Neuronal stem cell (in vitro differentiated cells): ENCODE results near the gene SCRT2.

Experiments
- DNase-seq: peaks from one replicate; pipeline ENCODE4 v3.0.0-alpha.2; 2013; ENCODE audit warnings: low spot score
- H2AFZ ChIP-seq: one replicate; pipeline ENCODE4 v1.6.1; 2013; ENCODE audit warnings: mild to moderate bottlenecking, low read length, inconsistent platforms
- H2AK5ac ChIP-seq: 2 replicates; pipeline ENCODE4 v1.6.1; 2013; ENCODE audit warnings: low read depth, mild to moderate bottlenecking, inconsistent platforms, low read length, moderate library complexity, mixed read lengths
- H2BK120ac ChIP-seq: 2 replicates; pipeline ENCODE4 v1.6.1; 2013; ENCODE audit warnings: low read depth, mild to moderate bottlenecking, inconsistent platforms, low read length, moderate library complexity, mixed read lengths
- H2BK12ac ChIP-seq: one replicate; pipeline ENCODE4 v1.6.1; 2013; ENCODE audit warnings: low read length, inconsistent platforms
- H2BK15ac ChIP-seq: 2 replicates; pipeline ENCODE4 v1.6.1; 2013; ENCODE audit warnings: mild to moderate bottlenecking, low read length, inconsistent platforms, mixed read lengths
- H2BK5ac ChIP-seq: one replicate; pipeline ENCODE4 v1.6.1; 2013; ENCODE audit warnings: inconsistent platforms, mild to moderate bottlenecking, low read length, moderate library complexity
- H3K14ac ChIP-seq: one replicate; pipeline ENCODE4 v1.6.1; 2013; ENCODE audit warnings: low read length, inconsistent platforms
- H3K18ac ChIP-seq: 2 replicates; pipeline ENCODE4 v1.6.1; 2013; ENCODE audit warnings: low read length, inconsistent platforms
- H3K23ac ChIP-seq: 2 replicates; pipeline ENCODE4 v1.6.1; 2013; ENCODE audit warnings: low read depth, mild to moderate bottlenecking, mixed read lengths, low read length, inconsistent platforms; ENCODE audit not compliant: poor library complexity
- H3K27ac ChIP-seq: replicated peaks from 3 replicates; pipeline ENCODE4 v1.5.1; 2013; ENCODE audit warnings: low read length, inconsistent platforms
- H3K27me3 ChIP-seq, 3 experiments: 2 replicates each; pipeline ENCODE4 v1.6.1; 2013; ENCODE audit warnings: low read length in 3 of 3, mild to moderate bottlenecking in 2 of 3, inconsistent platforms in 1 of 3, low read depth in 1 of 3, mixed read lengths in 1 of 3, moderate library complexity in 1 of 3; ENCODE audit not compliant: control insufficient read depth in 3 of 3, insufficient read depth in 3 of 3
- H3K36me3 ChIP-seq, 2 donors: replicated peaks in 1 of 2; 2 replicates each; pipeline ENCODE4 v1.6.1; 2013; ENCODE audit warnings: low read length in 2 of 2; ENCODE audit not compliant: control insufficient read depth in 2 of 2, insufficient read depth in 2 of 2
- H3K4ac ChIP-seq: 2 replicates; pipeline ENCODE4 v1.6.1; 2013; ENCODE audit warnings: inconsistent platforms, mild to moderate bottlenecking, low read length, moderate library complexity
- H3K4me1 ChIP-seq, 2 donors: 1 replicate in 1 of 2; 2 replicates in 1 of 2; pipeline ENCODE4 v1.6.1; 2013; ENCODE audit warnings: low read length in 2 of 2, low read depth in 1 of 2; ENCODE audit not compliant: control insufficient read depth in 2 of 2, insufficient read depth in 1 of 2
- H3K4me2 ChIP-seq: one replicate; pipeline ENCODE4 v1.6.1; 2013; ENCODE audit warnings: mild to moderate bottlenecking, low read length, inconsistent platforms; ENCODE audit not compliant: insufficient read depth, poor library complexity, severe bottlenecking
- H3K4me3 ChIP-seq, 2 donors: 2 replicates each; pipeline ENCODE4 v1.5.1; 2013; ENCODE audit warnings: low read length in 2 of 2, mild to moderate bottlenecking in 2 of 2, inconsistent platforms in 1 of 2, moderate library complexity in 1 of 2
- H3K79me1 ChIP-seq: one replicate; pipeline ENCODE4 v1.6.1; 2013; ENCODE audit warnings: low read depth, mild to moderate bottlenecking, inconsistent platforms, low read length, moderate library complexity
- H3K9ac ChIP-seq: one replicate; pipeline ENCODE4 v1.6.1; 2013; ENCODE audit warnings: mild to moderate bottlenecking, low read depth, low read length, inconsistent platforms; ENCODE audit not compliant: poor library complexity
- H3K9me3 ChIP-seq, 2 donors: replicated peaks in 1 of 2; 2 replicates each; pipeline versions ENCODE3 to v1.6.1; 2013; ENCODE audit warnings: low read length in 2 of 2, mild to moderate bottlenecking in 2 of 2, inconsistent platforms in 1 of 2, low read depth in 1 of 2, mixed read lengths in 1 of 2, moderate library complexity in 1 of 2; ENCODE audit not compliant: control insufficient read depth in 2 of 2, insufficient read depth in 1 of 2
- H4K8ac ChIP-seq: one replicate; pipeline ENCODE4 v1.6.1; 2013; ENCODE audit warnings: low read depth, mild to moderate bottlenecking, inconsistent platforms, low read length, moderate library complexity
- H4K91ac ChIP-seq: one replicate; pipeline ENCODE4 v1.6.1; 2013; ENCODE audit warnings: low read length, low read depth, mild to moderate bottlenecking, inconsistent platforms; ENCODE audit not compliant: poor library complexity
- WGBS, 2 donors: extraction: QIAGEN DNeasy Blood & Tissue Kit; methylation state at CpG; one replicate each; pipeline ENCODE4 v1.1.7; 2013; ENCODE audit warnings: missing lambda C conversion rate in 2 of 2, mixed read lengths in 1 of 2; ENCODE audit not compliant: insufficient read length in 2 of 2, insufficient replicate concordance in 1 of 2; ENCODE audit errors: extremely low coverage in 2 of 2; 5-methylcytosine and 5-hydroxymethylcytosine counted together

Gene SCRT2

DNA sequence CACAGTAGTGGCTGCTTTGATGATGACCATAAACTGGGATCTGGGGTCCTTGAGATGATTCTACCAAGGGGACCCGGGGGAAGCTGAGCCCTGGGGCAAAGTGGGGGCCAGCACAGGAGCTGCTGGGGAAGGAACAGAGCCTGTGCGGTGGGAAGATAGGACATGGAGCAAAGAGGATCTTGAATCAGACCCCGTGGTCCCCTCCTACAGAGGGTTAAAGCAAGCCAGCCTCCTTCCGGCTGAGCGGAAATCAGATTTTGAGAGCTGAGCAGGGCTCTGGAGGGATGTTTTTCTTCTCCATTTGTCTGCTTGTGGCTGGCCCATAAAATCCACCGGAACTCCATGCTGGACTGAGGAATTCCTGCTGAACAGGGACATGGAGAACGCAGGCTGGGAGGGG is 55.4 kb downstream of the SCRT2 start:
- Histone ChIP-seq H3K23ac (no peak overlapping the region), H3K27me3 (peaks cover 0 to 31% (median 0%) of the 10 kb centered on the region in 3 experiments), H3K4me2 (no peak overlapping the region), H2AFZ (no peak overlapping the region), H3K18ac (no peak overlapping the region), H3K4me3 (no peak overlapping the region), H2AK5ac (no peak overlapping the region), H3K9ac (no peak overlapping the region), H2BK120ac (no peak overlapping the region), H4K8ac (no peak overlapping the region), H3K79me1 (no peaks in the 10 kb centered on the region), H2BK5ac (no peak overlapping the region), H2BK12ac (no peak overlapping the region), H3K4me1 (peaks cover 0 to 6% of the 10 kb centered on the region in 2 donors), H3K4ac (no peak overlapping the region), H2BK15ac (no peak overlapping the region), H3K14ac (no peak overlapping the region), H3K36me3 (no peaks in the 10 kb centered on the region), H3K9me3 (peaks cover 3 to 7% of the 10 kb centered on the region in 2 donors), H4K91ac (no peak overlapping the region), H3K27ac (no peak overlapping the region)
- DNase-seq, result no peak
- no CpG with 5 or more reads among the region's 7 CpGs for WGBS, 2 donors

DNA sequence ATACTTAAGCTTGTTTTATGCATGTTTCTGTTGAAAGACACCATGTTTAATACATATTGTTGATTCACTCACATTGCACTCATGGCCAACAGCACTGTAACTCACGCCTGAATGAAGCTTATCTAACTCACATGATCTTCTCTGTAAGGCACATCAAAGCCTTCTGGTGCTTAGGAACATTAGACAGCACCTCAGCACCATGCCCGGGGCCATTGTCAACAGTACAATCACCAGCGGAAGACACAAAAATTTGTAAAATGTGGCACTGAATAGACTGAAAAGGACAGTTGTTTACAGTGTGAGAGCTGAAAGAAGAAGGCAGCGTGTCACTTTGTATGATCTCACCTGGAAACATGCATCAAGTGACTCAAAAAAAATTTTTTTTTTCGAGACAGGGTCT is 56.6 kb downstream of the SCRT2 start:
- H3K9me3 ChIP-seq, result peaks cover 3 to 7% of the 10 kb centered on the region in 2 donors
- H3K18ac ChIP-seq, result no peak overlapping the region
- no peak overlapping the region for H3K23ac ChIP-seq
- H2BK15ac ChIP-seq, result no peak overlapping the region
- no peak overlapping the region for H3K4me3 ChIP-seq
- WGBS, 2 donors, result no CpG with 5 or more reads among the region's 5 CpGs
- H3K9ac ChIP-seq, result no peak overlapping the region
- H3K36me3 ChIP-seq, result no peaks in the 10 kb centered on the region
- no peak overlapping the region for H3K27ac ChIP-seq
- no peak overlapping the region for H2AK5ac ChIP-seq
- no peak overlapping the region for H2BK120ac ChIP-seq
- no peak overlapping the region for H4K91ac ChIP-seq
- H3K4me1 ChIP-seq, result peaks cover 0 to 6% of the 10 kb centered on the region in 2 donors
- no peak for DNase-seq
- H3K79me1 ChIP-seq, result no peaks in the 10 kb centered on the region
- no peak overlapping the region for H3K4me2 ChIP-seq
- no peak overlapping the region for H4K8ac ChIP-seq
- peaks cover 0 to 36% (median under 1%) of the 10 kb centered on the region in 3 experiments for H3K27me3 ChIP-seq
- H2BK12ac ChIP-seq, result no peak overlapping the region
- no peak overlapping the region for H2BK5ac ChIP-seq
- no peak overlapping the region for H2AFZ ChIP-seq
- no peak overlapping the region for H3K14ac ChIP-seq
- H3K4ac ChIP-seq, result no peak overlapping the region

DNA sequence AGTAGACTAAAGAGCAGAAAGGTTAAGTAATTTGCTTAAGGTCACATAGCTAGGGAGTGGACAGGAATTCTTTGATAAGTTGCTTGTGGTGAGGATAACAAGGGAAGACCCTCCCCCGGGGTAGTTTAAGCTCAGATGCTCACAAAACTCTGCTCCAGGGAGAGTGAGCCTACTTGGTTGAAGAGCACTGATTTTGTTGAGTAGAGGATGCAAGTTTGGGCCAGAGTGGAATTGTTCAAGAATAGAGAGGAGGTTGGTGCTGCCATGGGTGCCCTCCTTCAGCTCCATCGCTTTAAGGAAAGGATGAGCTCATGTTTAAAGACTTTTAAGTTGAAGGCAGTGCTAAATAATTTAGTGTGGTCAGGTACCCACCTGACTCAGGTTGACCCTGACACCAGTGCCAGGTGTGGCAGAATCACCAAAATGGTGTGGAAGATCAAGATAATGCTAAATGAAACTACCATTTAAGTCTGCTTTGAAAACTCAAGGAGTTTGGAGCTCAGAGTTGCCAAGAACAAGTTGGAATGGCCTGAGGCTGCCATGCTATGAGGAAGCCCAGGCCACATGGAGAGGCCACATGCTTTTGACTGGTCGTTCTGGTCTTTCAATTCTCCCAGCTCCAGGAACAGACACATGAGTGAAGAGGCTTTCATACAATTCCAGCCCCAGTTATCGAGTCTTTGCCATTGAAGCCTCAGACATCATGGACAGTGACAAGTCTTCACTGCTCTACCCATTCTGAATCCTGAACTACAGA is 57.5 kb downstream of the SCRT2 start:
- H3K79me1 ChIP-seq, result no peaks in the 10 kb centered on the region
- H3K9ac ChIP-seq, result no peak overlapping the region
- H3K23ac ChIP-seq, result no peak overlapping the region
- H2BK15ac ChIP-seq, result no peak overlapping the region
- H2BK120ac ChIP-seq, result no peak overlapping the region
- no CpG with 5 or more reads among the region's 4 CpGs for WGBS, 2 donors
- no peak overlapping the region for H2AFZ ChIP-seq
- H3K14ac ChIP-seq, result no peak overlapping the region
- peak overlapping the region in 1 of 2 donors; percentile 48 for H3K4me3 ChIP-seq
- no peak overlapping the region for H2BK12ac ChIP-seq
- H2BK5ac ChIP-seq, result no peak overlapping the region
- H3K27ac ChIP-seq, result no peak overlapping the region
- no peak overlapping the region for H2AK5ac ChIP-seq
- no peak for DNase-seq
- H4K8ac ChIP-seq, result no peak overlapping the region
- H4K91ac ChIP-seq, result no peak overlapping the region
- H3K27me3 ChIP-seq, result peaks cover 0 to 42% (median 4%) of the 10 kb centered on the region in 3 experiments
- H3K36me3 ChIP-seq, result no peaks in the 10 kb centered on the region
- H3K9me3 ChIP-seq, result peaks cover 3 to 7% of the 10 kb centered on the region in 2 donors
- H3K18ac ChIP-seq, result no peak overlapping the region
- no peak overlapping the region for H3K4me2 ChIP-seq
- H3K4ac ChIP-seq, result no peak overlapping the region
- peaks cover 0 to 6% of the 10 kb centered on the region in 2 donors for H3K4me1 ChIP-seq

DNA sequence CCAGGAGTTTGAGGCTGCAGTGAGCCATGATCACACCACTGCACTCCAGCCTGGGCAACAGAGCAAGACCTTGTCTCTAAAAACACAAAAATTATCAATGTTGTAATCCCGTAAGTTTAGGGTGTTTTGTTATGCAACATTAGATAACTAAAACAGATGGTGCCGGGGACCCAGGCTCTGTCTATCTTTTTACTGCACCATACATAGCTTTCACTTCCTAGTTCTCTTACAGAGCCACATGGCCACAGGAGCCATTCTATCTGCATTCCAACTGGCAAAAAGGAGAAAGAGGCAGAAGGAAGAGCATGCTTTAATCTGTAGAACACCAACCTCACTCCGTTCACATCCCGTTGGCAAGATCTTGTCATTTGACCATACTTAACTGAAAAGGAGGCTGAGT is 60.1 kb downstream of the SCRT2 start:
- Histone ChIP-seq H3K4me3 (no peak overlapping the region), H3K9me3 (peaks cover 3 to 7% of the 10 kb centered on the region in 2 donors), H4K8ac (no peak overlapping the region), H3K79me1 (no peaks in the 10 kb centered on the region), H2BK15ac (no peak overlapping the region), H2AK5ac (no peak overlapping the region), H3K4me2 (no peak overlapping the region), H3K23ac (no peak overlapping the region), H3K36me3 (no peaks in the 10 kb centered on the region), H3K27ac (no peak overlapping the region), H2AFZ (no peak overlapping the region), H2BK5ac (no peak overlapping the region), H3K18ac (no peak overlapping the region), H3K4me1 (peaks cover 0 to 2% of the 10 kb centered on the region in 2 donors), H3K9ac (no peak overlapping the region), H3K14ac (no peak overlapping the region), H4K91ac (no peak overlapping the region), H2BK12ac (no peak overlapping the region), H3K27me3 (peaks cover 0 to 51% (median 13%) of the 10 kb centered on the region in 3 experiments), H3K4ac (no peak overlapping the region), H2BK120ac (no peak overlapping the region)
- no CpG with 5 or more reads among the region's 4 CpGs for WGBS, 2 donors
- no peak for DNase-seq
